ENCODE results near the gene CASTOR2.
"Not testable (repeated sequence)": the region's sequence is repeated elsewhere in the genome, so short reads cannot be mapped to it uniquely, and the experiment has no call there.

CASTOR2 gene
- total RNA-seq = 34.7 to 61.3 (median 46.2) reads per million in 4 experiments

- peak; percentile 55 for DNase-seq
These were observed at the start of gene CASTOR2 for GRCh38 chr7:74964511-74965119. Gene CASTOR2, plus strand, starts transcription at chr7:74964705. Its CDS starts 281 bp downstream, at chr7:74964986.

GRCh38 chr7:74922321-74922890 lies 42.1 kb upstream of the CASTOR2 start:
- not testable (repeated sequence) for DNase-seq

GRCh38 chr7:74923644-74924043 lies 40.9 kb upstream of the CASTOR2 start:
- DNase-seq = not testable (repeated sequence)

GRCh38 chr7:74926968-74927367 lies 37.5 kb upstream of the CASTOR2 start:
- DNase-seq = not testable (repeated sequence)

- DNase-seq = not testable (repeated sequence)
These were observed 32.8 kb upstream of the CASTOR2 start for GRCh38 chr7:74931563-74932328.

GRCh38 chr7:74939429-74939828 lies 25.1 kb upstream of the CASTOR2 start:
- not testable (repeated sequence) for DNase-seq

- not testable (repeated sequence) for DNase-seq
These were observed 23.0 kb upstream of the CASTOR2 start for GRCh38 chr7:74941302-74942069.

- not testable (repeated sequence) for DNase-seq
These were observed 20.6 kb upstream of the CASTOR2 start for GRCh38 chr7:74943923-74944322.

GRCh38 chr7:74947741-74948140 lies 16.8 kb upstream of the CASTOR2 start:
- DNase-seq = not testable (repeated sequence)

- not testable (repeated sequence) for DNase-seq
These were observed 10.7 kb upstream of the CASTOR2 start for GRCh38 chr7:74953774-74954173.

- DNase-seq = not testable (repeated sequence)
These were observed 6.2 kb upstream of the CASTOR2 start for GRCh38 chr7:74958328-74958727.

GRCh38 chr7:74963704-74964510 lies 598 bp upstream of the CASTOR2 start:
- not testable (repeated sequence) for DNase-seq

- not testable (repeated sequence) for DNase-seq
These were observed 1.8 kb downstream of the CASTOR2 start for GRCh38 chr7:74966208-74966854.

- DNase-seq = not testable (repeated sequence)
These were observed 2.4 kb downstream of the CASTOR2 start for GRCh38 chr7:74966909-74967308.

- DNase-seq = not testable (repeated sequence)
These were observed 6.9 kb downstream of the CASTOR2 start for GRCh38 chr7:74971431-74971830.

GRCh38 chr7:74972377-74972776 lies 7.9 kb downstream of the CASTOR2 start:
- DNase-seq = not testable (repeated sequence)

GRCh38 chr7:74975959-74976358 lies 11.5 kb downstream of the CASTOR2 start:
- DNase-seq = not testable (repeated sequence)

GRCh38 chr7:74977523-74977922 lies 13.0 kb downstream of the CASTOR2 start:
- not testable (repeated sequence) for DNase-seq

- not testable (repeated sequence) for DNase-seq
These were observed 23.9 kb downstream of the CASTOR2 start for GRCh38 chr7:74988436-74988835.

GRCh38 chr7:74993121-74993520 lies 28.6 kb downstream of the CASTOR2 start:
- no peak for DNase-seq

- DNase-seq = not testable (repeated sequence)
These were observed 30.5 kb downstream of the CASTOR2 start for GRCh38 chr7:74994869-74995543.

Measured in effector CD8-positive, alpha-beta T cell (primary cell).